Measurements from ENCODE around the gene ZKSCAN7. TPM values are rescaled to one million over a fixed set of nuclear protein-coding genes. Genes with fewer than 3 reads are reported as not detected.

ZKSCAN7 gene
- total and polyA plus RNA-seq, 2 donors (not counting 3 experiments of a cell fraction or from before 2014, with no cell fraction given): 0.75 to 1.9 TPM

DNA sequence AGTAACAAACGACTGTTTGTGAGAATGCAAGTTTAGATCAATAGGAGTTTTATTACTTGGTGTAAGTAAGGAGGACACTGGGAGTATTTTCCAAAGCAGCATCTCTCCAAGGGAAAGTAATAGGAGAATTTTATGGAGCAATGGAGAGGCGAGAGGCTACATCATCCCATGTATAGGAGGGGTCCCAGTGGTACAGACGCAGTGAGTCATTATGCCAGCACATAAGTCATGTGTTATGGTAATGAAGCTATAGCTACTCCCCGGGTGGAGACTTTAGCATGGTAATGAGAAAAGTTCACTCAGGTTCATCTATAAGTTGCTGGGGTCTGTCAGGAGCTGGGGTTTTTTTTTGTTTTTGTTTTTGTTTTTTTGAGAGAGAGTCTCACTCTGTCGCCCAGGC is 48.0 kb upstream of the ZKSCAN7 start:
- peaks cover 2% of the 10 kb centered on the region for H3K9me3 ChIP-seq (replicated peaks; ENCODE audit: control insufficient read depth, insufficient read depth, low read length)
- H2AFZ ChIP-seq (ENCODE audit: low read depth, low read length): no peak overlapping the region
- no peaks in the 10 kb centered on the region for H3K27me3 ChIP-seq (ENCODE audit: control insufficient read depth in 2 of 2, insufficient read depth in 2 of 2, low read length in 2 of 2)
- CTCF ChIA-PET: no interaction called here
- no peaks in the 10 kb centered on the region for H4K20me1 ChIP-seq (replicated peaks; ENCODE audit: control insufficient read depth, extremely low read depth, insufficient read depth, low read length)
- H3K4me1 ChIP-seq (ENCODE audit: control insufficient read depth, extremely low read depth, insufficient read depth, low read length): peaks cover 13% of the 10 kb centered on the region
- H3K4me2 ChIP-seq (ENCODE audit: insufficient read depth, low read length): no peak overlapping the region
- no peaks in the 10 kb centered on the region for H3K9me1 ChIP-seq (replicated peaks; ENCODE audit: control insufficient read depth, extremely low read depth, insufficient read depth, low read length)
- H3K79me2 ChIP-seq (ENCODE audit: control insufficient read depth, insufficient read depth, low read length): peaks cover 34% of the 10 kb centered on the region
- H3K27ac ChIP-seq (ENCODE audit: insufficient read depth, low read depth, low read length): no peak overlapping the region
- H3K4me3 ChIP-seq (replicated peaks in 1 of 3; ENCODE audit: insufficient read depth in 1 of 3, low read depth in 1 of 3, low read length in 3 of 3): no peak overlapping the region
- intact Hi-C loops (cut with micrococcal nuclease) (no loop called here), dilution Hi-C loops (cut with MboI; ENCODE audit: extremely low pct_ligation_motif_present, low sequenced_read_pairs) (no loop called here)
- POLR2A ChIA-PET: no interaction called here
- TF ChIP-seq EZH2 (IDR thresholded peaks at IDR 0.05; ENCODE audit: borderline replicate concordance, low read depth, low read length, severe bottlenecking): no peak
- no peak for TF ChIP-seq FOS (IDR thresholded peaks at IDR 0.05; ENCODE audit: borderline replicate concordance, insufficient read depth, low read length)
- TF ChIP-seq JUN (IDR thresholded peaks at IDR 0.05; ENCODE audit: borderline replicate concordance, insufficient read depth, insufficient read length, low read depth): no peak
- TF ChIP-seq, protein P1, sequence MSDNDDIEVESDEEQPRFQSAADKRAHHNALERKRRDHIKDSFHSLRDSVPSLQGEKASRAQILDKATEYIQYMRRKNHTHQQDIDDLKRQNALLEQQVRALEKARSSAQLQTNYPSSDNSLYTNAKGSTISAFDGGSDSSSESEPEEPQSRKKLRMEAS (IDR thresholded peaks at IDR 0.05; ENCODE audit: insufficient read depth, insufficient read length): no peak
- no peak for TF ChIP-seq POLR2AphosphoS5 (IDR thresholded peaks at IDR 0.05; ENCODE audit: insufficient read depth, low read depth, low read length)
- TF ChIP-seq POLR2A (IDR thresholded peaks at IDR 0.05; ENCODE audit: low read depth, low read length): no peak
- TF ChIP-seq GATA2 (IDR thresholded peaks at IDR 0.05; ENCODE audit: insufficient read depth, insufficient read length, low read depth, low read length): no peak
- TF ChIP-seq, protein P2, sequence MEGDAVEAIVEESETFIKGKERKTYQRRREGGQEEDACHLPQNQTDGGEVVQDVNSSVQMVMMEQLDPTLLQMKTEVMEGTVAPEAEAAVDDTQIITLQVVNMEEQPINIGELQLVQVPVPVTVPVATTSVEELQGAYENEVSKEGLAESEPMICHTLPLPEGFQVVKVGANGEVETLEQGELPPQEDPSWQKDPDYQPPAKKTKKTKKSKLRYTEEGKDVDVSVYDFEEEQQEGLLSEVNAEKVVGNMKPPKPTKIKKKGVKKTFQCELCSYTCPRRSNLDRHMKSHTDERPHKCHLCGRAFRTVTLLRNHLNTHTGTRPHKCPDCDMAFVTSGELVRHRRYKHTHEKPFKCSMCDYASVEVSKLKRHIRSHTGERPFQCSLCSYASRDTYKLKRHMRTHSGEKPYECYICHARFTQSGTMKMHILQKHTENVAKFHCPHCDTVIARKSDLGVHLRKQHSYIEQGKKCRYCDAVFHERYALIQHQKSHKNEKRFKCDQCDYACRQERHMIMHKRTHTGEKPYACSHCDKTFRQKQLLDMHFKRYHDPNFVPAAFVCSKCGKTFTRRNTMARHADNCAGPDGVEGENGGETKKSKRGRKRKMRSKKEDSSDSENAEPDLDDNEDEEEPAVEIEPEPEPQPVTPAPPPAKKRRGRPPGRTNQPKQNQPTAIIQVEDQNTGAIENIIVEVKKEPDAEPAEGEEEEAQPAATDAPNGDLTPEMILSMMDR (IDR thresholded peaks at IDR 0.05; ENCODE audit: extremely low read depth in 1 of 2, insufficient read depth in 1 of 2, low read depth in 1 of 2, low read length in 2 of 2): no peak
- TF ChIP-seq MYC (IDR thresholded peaks at IDR 0.05; ENCODE audit: low read depth, low read length): no peak
- no peak for FAIRE-seq
- no peak overlapping the region for H3K9ac ChIP-seq (replicated peaks; ENCODE audit: extremely low read depth, insufficient read depth, low read length)
- peaks cover 0 to under 1% of the 10 kb centered on the region in 2 experiments for H3K36me3 ChIP-seq (ENCODE audit: control insufficient read depth in 2 of 2, extremely low read depth in 1 of 2, insufficient read depth in 2 of 2, low read length in 2 of 2)
- BruUV-seq (replicated peaks): no TSS peak
- DNase-seq (ENCODE audit: low read depth, low spot score): no peak
